PFSK-1 (cell line): ENCODE results near the gene SLC41A3.

Experiments used
- FOXP2 ChIP-seq: optimal IDR thresholded peaks from 2 replicates; pipeline ENCODE3; 2011; ENCODE audit warnings: borderline replicate concordance, control low read depth, inconsistent platforms; ENCODE audit not compliant: insufficient read depth; ENCODE audit errors: extremely low read length, extremely low read depth
- POLR2AphosphoS5 ChIP-seq: IDR thresholded peaks from 2 replicates; pipeline ENCODE4 v1.6.1; 2012; ENCODE audit warnings: low read depth, mild to moderate bottlenecking, control low read depth, low read length, moderate library complexity
- REST ChIP-seq, 2 experiments: IDR thresholded peaks; 2 replicates each; pipeline versions ENCODE4 v1.6.1 to v1.8.0; 2011 to 2012; ENCODE audit warnings: low read depth in 2 of 2, low read length in 2 of 2, control low read depth in 1 of 2, inconsistent platforms in 1 of 2, mild to moderate bottlenecking in 1 of 2, moderate library complexity in 1 of 2; ENCODE audit not compliant: insufficient read depth in 1 of 2
- SIN3A ChIP-seq: IDR thresholded peaks from 2 replicates; pipeline ENCODE4 v1.6.1; 2012; ENCODE audit warnings: mild to moderate bottlenecking, low read length, moderate library complexity, borderline replicate concordance; ENCODE audit not compliant: insufficient read depth
- TAF1 ChIP-seq: IDR thresholded peaks from 2 replicates; pipeline ENCODE4 v1.6.1; 2012; ENCODE audit warnings: low read length, control low read depth, borderline replicate concordance; ENCODE audit not compliant: insufficient read depth

The SLC41A3 gene

GRCh38 chr3:126035362-126036050 lies 48.4 kb downstream of the SLC41A3 start:
- no peak for TF ChIP-seq SIN3A

GRCh38 chr3:126034481-126035361 lies 49.2 kb downstream of the SLC41A3 start:
- TF ChIP-seq SIN3A (no peak), FOXP2 (no peak), REST (IDR thresholded peaks at IDR 0.05; ENCODE audit: insufficient read depth in 1 of 2, low read depth in 2 of 2, low read length in 2 of 2) (no peak), TAF1 (no peak), POLR2AphosphoS5 (no peak)

- no peak for TF ChIP-seq POLR2AphosphoS5
Observed at GRCh38 chr3:126033765-126034164, 50.2 kb downstream of the SLC41A3 start.

DNA sequence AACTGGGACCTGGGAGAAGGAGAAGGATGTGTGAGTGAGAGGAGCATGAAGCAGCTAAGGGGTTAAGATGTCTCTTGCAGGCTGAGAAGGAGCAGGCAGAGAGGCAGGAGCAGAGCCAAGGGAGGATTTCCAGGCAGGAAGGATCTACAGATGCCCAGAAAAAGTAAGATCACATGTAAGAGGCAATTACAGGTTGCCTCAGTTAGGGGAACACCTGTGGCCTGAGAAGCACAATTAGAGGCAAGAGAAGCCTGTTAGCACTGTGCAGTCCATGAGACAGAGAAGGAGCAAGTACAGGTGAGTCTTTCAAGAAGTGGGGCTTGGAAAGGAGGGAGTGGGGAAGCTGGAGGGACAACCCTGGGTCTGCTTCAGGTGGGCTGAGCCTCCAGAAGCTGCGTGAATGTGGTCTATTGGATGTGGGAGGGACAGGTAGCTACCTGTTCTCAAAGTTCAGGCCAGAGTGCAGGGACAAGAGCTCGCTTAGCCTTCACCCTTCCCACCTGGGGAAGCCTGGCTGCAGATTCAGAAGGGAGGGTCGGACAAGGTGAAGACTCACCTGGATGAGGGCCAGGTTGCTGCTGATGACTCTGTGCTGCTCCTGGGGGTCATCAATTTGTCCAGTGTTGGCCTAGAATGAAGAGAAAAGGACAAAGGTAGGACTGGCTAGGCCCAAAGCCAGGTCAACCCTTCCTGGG lies 50.7 kb downstream of the SLC41A3 start:
- no peak for TF ChIP-seq REST (IDR thresholded peaks at IDR 0.05; ENCODE audit: insufficient read depth in 1 of 2, low read depth in 2 of 2, low read length in 2 of 2)
- no peak for TF ChIP-seq POLR2AphosphoS5
- TF ChIP-seq FOXP2 = no peak

- TF ChIP-seq FOXP2 (no peak), POLR2AphosphoS5 (no peak), TAF1 (no peak)
Observed at GRCh38 chr3:126031981-126032471, 51.9 kb downstream of the SLC41A3 start.

DNA sequence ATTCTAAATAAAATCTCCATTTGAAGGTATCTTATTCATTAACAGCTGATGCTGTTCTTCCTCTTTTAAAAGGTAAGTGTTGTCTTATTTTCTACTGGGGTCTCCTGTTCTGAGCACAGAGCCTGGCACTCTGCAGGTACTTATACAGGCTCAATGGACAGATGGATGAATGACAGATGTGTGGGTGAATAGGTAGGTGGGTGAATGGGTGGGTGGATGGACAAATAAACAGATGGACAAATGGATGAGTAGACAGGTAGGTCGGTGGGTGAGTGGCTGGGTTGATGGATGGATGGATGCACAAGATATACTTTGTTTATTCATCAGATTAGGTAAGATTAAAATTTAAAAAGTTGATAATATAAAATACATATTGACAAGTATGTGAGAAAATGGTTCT lies 53.5 kb downstream of the SLC41A3 start:
- TF ChIP-seq SIN3A = no peak
- TF ChIP-seq FOXP2 = no peak
- TF ChIP-seq REST (IDR thresholded peaks at IDR 0.05; ENCODE audit: insufficient read depth in 1 of 2, low read depth in 2 of 2, low read length in 2 of 2) = no peak
- no peak for TF ChIP-seq POLR2AphosphoS5
- TF ChIP-seq TAF1 = no peak

GRCh38 chr3:126029241-126029640 lies 54.7 kb downstream of the SLC41A3 start:
- TF ChIP-seq FOXP2 = no peak
- no peak for TF ChIP-seq POLR2AphosphoS5
- TF ChIP-seq REST (IDR thresholded peaks at IDR 0.05; ENCODE audit: insufficient read depth in 1 of 2, low read depth in 2 of 2, low read length in 2 of 2) = no peak
- no peak for TF ChIP-seq SIN3A
- TF ChIP-seq TAF1 = no peak
